Brain pericyte (primary cell): ENCODE data around the gene NAALADL2.
A peak's percentile ranks its signal among the peaks of the same experiment; 100 is the strongest.
"Not testable (repeated sequence)": the region's sequence is repeated elsewhere in the genome, so short reads cannot be mapped to it uniquely, and the experiment has no call there.

ENCODE experiments used
- DNase-seq: peaks from one replicate; pipeline ENCODE4 v3.0.0-alpha.2; 2012; ENCODE audit warnings: low read depth, low spot score

Gene NAALADL2

GRCh38 chr3:175070946-175071345 is 211.8 kb downstream of the NAALADL2 start:
- DNase-seq: no peak

GRCh38 chr3:175073219-175073905 is 214.2 kb downstream of the NAALADL2 start:
- DNase-seq: peak; percentile 7

- no peak for DNase-seq
Measured at GRCh38 chr3:175075269-175075668, 216.1 kb downstream of the NAALADL2 start.

DNA sequence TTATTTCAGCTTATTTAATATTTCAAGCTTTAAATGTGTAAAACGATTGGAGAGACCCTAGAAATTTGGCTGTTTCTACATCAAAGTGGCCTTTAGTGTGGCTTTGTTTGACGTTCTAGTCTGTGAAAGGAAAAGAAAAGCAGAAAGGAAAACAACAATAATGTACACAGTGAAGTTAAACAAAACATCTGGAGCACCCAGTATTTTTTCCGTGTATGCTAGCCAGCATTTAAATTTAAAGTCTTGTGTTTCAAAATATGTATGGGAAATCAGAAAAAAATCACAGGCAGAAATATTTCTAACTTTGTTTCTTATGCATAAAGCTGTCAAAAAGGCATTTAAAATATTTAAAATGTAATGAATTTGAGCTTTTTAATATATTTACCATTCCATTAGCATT is 218.1 kb downstream of the NAALADL2 start:
- no peak for DNase-seq

GRCh38 chr3:175082631-175083030 is 223.5 kb downstream of the NAALADL2 start:
- no peak for DNase-seq

GRCh38 chr3:175087128-175087527 is 228.0 kb downstream of the NAALADL2 start:
- not testable (repeated sequence) for DNase-seq

GRCh38 chr3:175088766-175089380 is 229.7 kb downstream of the NAALADL2 start:
- no peak for DNase-seq

GRCh38 chr3:175091426-175092114 is 232.4 kb downstream of the NAALADL2 start:
- no peak for DNase-seq

DNA sequence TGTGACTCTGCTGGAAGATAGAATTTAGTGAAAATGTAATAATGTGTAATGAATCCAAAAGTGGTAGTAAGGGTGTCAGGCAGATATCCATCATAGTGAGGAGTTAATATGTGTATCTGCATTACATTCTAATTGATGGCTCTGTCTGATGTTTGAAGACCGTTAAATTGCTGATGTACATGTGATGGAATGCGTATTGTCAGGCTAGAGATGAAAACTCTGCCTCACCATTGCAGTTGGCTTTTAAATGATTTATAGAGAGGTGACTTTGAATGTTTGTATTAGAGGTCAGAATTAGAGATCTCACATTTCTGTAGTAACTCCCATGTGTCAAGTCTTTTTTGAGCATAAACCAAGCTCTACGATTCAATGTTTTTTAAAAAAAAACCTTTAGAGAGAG is 234.6 kb downstream of the NAALADL2 start:
- no peak for DNase-seq

GRCh38 chr3:175094344-175094743 is 235.2 kb downstream of the NAALADL2 start:
- no peak for DNase-seq

DNA sequence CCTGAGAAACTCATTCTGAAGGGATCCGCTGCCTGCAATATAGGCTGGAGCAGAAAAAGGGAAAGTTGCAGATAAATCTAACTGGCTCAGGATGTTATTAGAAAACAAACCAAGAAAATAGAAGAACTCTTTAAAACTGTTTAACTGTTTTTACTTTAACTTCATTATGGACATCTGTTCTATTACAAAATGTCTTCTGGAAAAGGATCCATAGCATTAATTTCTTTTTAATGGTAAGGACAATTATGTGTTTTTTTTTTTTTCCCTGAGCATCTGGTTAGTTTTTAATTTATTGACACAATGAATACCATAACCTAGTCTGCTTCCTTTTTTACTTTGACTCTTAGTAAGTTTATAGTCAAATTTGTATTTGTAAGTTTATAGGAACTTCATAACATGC is 239.5 kb downstream of the NAALADL2 start:
- DNase-seq: no peak

- DNase-seq: no peak
Measured at GRCh38 chr3:175102161-175102560, 243.0 kb downstream of the NAALADL2 start.

- DNase-seq: no peak
Measured at GRCh38 chr3:175103298-175103697, 244.2 kb downstream of the NAALADL2 start.

GRCh38 chr3:175105066-175105465 is 245.9 kb downstream of the NAALADL2 start:
- DNase-seq: no peak

DNA sequence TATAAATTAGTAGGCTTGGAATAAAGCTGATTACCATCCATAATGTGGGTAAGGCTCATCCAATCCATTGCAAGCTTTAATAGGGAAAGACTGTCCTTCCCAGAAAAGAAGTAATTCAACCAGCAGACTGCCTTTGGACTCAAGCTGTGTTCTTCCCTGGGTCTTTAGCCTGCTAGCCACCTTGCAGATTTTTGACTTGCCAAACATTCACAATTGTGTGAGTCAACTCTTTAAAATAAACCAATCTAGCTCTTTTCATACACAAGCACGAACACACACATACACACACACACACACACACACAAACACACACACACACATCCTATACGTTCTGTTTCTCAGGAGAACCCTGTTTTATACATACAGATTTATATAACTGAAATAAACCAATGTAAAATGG is 248.1 kb downstream of the NAALADL2 start:
- peak; percentile 45 for DNase-seq

GRCh38 chr3:175107995-175108394 is 248.9 kb downstream of the NAALADL2 start:
- no peak for DNase-seq

DNA sequence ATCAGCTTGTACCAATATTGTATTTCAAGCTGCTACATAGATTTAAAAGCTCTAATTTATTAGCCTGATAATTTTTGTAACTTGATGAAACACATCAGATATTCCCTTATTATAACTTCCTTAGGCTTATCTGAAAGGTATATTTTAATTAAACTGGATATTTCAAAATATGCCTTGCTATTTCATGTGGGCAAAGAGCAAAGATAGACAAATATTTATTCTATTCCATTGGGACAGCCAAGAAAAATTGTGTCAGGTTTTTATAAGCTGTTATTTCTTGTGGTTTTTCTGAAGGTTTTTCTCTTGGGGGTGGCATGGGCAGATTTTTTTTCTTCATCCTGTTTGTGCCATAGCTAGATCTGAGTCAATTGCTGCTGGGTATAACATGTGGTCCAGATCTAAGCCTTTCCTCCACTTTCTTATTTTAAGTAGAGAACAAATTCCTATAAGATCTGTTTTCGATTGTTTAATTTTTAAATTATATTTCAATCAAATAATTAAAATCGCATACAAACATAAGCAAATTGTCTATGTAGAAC is 249.5 kb downstream of the NAALADL2 start:
- DNase-seq: peak; percentile 6

- DNase-seq: peak; percentile 16
Measured at GRCh38 chr3:175111036-175111435, 251.9 kb downstream of the NAALADL2 start.

- DNase-seq: no peak
Measured at GRCh38 chr3:175118382-175118941, 259.3 kb downstream of the NAALADL2 start.

DNA sequence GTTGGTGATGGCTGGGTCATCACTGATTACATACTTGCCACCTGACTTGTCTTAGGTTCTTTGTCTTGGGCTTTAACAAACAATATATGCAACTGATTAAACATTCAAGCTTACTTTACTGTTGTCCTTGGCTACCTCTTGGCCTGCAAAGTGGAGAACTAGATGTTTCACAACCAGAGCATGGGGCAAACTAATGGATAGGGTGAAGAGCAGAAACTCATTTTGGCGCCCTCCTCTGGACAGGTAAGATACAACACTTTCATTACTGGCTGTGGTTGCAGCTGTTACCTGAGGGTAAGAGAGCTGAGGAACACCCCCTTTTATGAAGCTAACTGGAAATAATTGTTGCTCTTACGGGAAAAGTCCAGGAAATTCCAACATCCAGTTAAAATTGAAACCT is 262.1 kb downstream of the NAALADL2 start:
- no peak for DNase-seq

DNA sequence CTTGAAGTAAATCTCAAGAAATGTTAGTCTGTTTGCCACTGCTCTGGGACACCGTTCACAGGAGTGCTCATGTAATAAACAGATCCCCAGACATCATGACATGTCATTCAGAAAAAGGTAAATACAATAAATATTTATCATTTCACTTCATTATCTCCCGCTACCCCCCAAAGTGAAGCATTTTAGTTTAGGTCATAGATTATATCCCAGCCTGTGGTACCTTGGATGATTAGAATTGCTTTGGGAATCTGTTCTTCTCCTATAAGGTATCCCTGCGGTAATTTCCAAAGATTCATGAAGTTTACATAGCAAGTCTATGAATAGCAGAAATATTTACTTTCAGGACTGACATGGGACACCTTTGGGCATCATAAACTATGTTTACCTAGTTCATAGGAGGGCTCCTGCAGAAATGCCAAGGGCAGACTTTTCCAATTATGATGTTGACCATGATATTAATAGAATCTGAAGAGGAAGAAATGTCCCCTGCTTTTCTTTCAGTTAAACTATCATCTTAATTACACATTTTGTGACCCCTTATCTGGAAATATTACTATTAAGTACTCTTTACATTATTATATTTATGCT is 268.0 kb downstream of the NAALADL2 start:
- no peak for DNase-seq

GRCh38 chr3:175129126-175129525 is 270.0 kb downstream of the NAALADL2 start:
- DNase-seq: no peak
